Gastrocnemius medialis (tissue), 4 donors: ENCODE data around the gene RBPJL.

Source experiments
- CTCF ChIP-seq, 5 experiments: fragments of 450-650 bp in 3 of 5; fragments of 200-600 bp in 2 of 5; sonication (generic) in 2 of 5; IDR thresholded peaks in 4 of 5; conservative IDR thresholded peaks in 1 of 5; 1 replicate in 4 of 5; 2 replicates in 1 of 5; pipeline ENCODE4 v1.5.1; 2016 to 2019; ENCODE audit warnings: antibody characterized with exemption in 5 of 5, mild to moderate bottlenecking in 3 of 5, moderate library complexity in 3 of 5
- POLR2A ChIP-seq, 2 donors: fragments of 450-650 bp; IDR thresholded peaks; one replicate each; pipeline ENCODE4 v1.6.1; 2017; ENCODE audit warnings: antibody characterized with exemption in 2 of 2, mild to moderate bottlenecking in 2 of 2, moderate library complexity in 2 of 2

DNA sequence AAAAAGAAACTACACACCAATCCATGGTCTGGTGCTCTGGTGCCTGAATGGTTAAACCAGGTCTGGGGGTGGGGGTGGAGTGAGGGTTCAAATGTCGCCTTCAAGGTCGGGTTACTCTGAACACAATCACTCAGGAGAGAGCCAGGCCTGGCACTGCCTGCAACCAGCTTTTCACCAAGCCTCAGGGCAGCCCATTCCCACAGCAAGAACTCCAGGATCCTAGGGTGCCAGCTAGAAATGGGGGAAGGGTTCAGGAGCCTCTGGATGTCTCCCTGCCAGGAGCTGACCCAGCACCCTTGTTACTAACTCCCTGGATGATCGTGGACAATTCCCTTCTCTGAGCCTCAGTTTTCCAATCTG is 34.9 kb downstream of the RBPJL start:
- TF ChIP-seq CTCF (IDR thresholded peaks at IDR 0.05 in 4 of 5, conservative IDR thresholded peaks at IDR 0.05 in 1 of 5) = no peak
- TF ChIP-seq POLR2A (IDR thresholded peaks at IDR 0.05) = no peak
